Esophagus muscularis mucosa (tissue), 3 donors: ENCODE measurements around the gene KCTD21.

ENCODE experiments used
- POLR2A ChIP-seq: fragments of 450-650 bp; IDR thresholded peaks from one replicate; pipeline ENCODE4 v1.6.1; 2017; ENCODE audit warnings: antibody characterized with exemption, moderate library complexity, mild to moderate bottlenecking, low read depth
- TF ChIP-seq, protein P1 (sequence below), 3 experiments: fragments of 200-600 bp in 2 of 3; fragments of 450-650 bp in 1 of 3; sonication (generic) in 2 of 3; IDR thresholded peaks; one replicate each; pipeline ENCODE4 v1.5.1; 2017 to 2019; ENCODE audit warnings: antibody characterized with exemption in 3 of 3, mild to moderate bottlenecking in 2 of 3, moderate library complexity in 1 of 3

DNA sequence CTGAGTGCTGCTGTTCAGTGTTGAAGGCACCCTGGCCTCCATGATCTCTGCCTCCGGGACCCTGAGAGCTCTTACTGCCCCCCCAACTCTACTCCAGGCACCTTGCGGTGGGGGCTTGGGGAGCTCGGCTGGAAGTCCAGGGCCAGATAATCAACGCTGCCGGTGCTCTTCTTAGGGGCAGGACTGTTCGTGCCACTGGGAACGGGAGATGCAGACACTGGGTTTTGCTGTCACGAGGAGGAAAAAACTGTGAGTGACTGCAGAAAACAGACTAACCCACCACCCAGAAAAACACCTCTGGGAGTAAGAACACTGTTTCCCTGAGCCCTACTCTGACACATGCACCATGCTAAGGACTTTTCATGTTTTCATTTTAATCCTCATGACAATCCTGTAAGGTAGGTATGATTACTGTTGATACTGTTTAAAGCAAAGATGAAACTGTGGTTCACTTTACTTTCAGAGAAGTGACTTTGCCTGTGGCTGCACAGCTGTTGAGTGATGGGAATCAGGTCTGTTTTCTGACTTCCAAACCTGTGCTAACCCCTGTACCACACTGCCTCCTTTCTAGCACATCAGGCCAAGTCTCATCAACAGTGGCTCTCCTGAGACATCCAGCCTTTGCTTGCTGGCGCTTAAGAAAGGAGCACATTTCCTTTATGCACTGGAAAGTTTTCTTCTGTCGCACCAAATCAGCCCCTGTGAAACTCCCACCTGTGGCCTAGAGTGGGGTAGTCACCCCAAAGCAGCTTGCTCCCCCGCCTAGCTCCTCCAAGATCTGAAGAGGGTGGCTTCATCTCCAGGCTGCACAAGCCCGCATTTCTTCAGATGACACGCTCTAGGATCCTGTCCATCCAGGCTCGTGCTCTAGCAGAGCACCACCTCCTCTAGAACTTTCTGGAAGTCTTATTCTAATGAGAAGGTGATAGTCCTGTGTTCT is 32.1 kb upstream of the KCTD21 start:
- TF ChIP-seq, protein P1, sequence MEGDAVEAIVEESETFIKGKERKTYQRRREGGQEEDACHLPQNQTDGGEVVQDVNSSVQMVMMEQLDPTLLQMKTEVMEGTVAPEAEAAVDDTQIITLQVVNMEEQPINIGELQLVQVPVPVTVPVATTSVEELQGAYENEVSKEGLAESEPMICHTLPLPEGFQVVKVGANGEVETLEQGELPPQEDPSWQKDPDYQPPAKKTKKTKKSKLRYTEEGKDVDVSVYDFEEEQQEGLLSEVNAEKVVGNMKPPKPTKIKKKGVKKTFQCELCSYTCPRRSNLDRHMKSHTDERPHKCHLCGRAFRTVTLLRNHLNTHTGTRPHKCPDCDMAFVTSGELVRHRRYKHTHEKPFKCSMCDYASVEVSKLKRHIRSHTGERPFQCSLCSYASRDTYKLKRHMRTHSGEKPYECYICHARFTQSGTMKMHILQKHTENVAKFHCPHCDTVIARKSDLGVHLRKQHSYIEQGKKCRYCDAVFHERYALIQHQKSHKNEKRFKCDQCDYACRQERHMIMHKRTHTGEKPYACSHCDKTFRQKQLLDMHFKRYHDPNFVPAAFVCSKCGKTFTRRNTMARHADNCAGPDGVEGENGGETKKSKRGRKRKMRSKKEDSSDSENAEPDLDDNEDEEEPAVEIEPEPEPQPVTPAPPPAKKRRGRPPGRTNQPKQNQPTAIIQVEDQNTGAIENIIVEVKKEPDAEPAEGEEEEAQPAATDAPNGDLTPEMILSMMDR (IDR thresholded peaks at IDR 0.05): no peak
- TF ChIP-seq POLR2A: no peak
